ENCODE results near the gene MGME1.
A peak's percentile ranks its signal among the peaks of the same experiment; 100 is the strongest.

Gene MGME1

GRCh38 chr20:17968366-17969277, at the start of gene MGME1, which contains the start of gene SNX5:
Gene MGME1 (plus strand): TSS chr20:17969018. CDS start chr20:17969860, 842 bp downstream.
Gene SNX5 (minus strand): TSS chr20:17968794. CDS start chr20:17968425, 369 bp downstream.
- DNase-seq (ENCODE audit: low read depth, low spot score) = peak; percentile 100

GRCh38 chr20:17919149-17919548, 49.7 kb upstream of the MGME1 start:
- no peak for DNase-seq (ENCODE audit: low read depth, low spot score)

- no peak for DNase-seq (ENCODE audit: low read depth, low spot score)
Measured at GRCh38 chr20:17921774-17922173, 47.0 kb upstream of the MGME1 start.

GRCh38 chr20:17925141-17925939, 43.5 kb upstream of the MGME1 start:
- DNase-seq (ENCODE audit: low read depth, low spot score) = no peak

GRCh38 chr20:17925940-17926300, 42.9 kb upstream of the MGME1 start:
- DNase-seq (ENCODE audit: low read depth, low spot score) = no peak

- no peak for DNase-seq (ENCODE audit: low read depth, low spot score)
Measured at GRCh38 chr20:17928211-17928611, 40.6 kb upstream of the MGME1 start.

GRCh38 chr20:17928633-17929311, 40.0 kb upstream of the MGME1 start:
- DNase-seq (ENCODE audit: low read depth, low spot score) = no peak

- no peak for DNase-seq (ENCODE audit: low read depth, low spot score)
Measured at GRCh38 chr20:17931513-17931912, 37.3 kb upstream of the MGME1 start.

GRCh38 chr20:17932396-17932795, 36.4 kb upstream of the MGME1 start:
- no peak for DNase-seq (ENCODE audit: low read depth, low spot score)

GRCh38 chr20:17933121-17933520, 35.7 kb upstream of the MGME1 start:
- no peak for DNase-seq (ENCODE audit: low read depth, low spot score)

- DNase-seq (ENCODE audit: low read depth, low spot score) = no peak
Measured at GRCh38 chr20:17933711-17934110, 35.1 kb upstream of the MGME1 start.

GRCh38 chr20:17934141-17934862, 34.5 kb upstream of the MGME1 start:
- peak; percentile 60 for DNase-seq (ENCODE audit: low read depth, low spot score)

- DNase-seq (ENCODE audit: low read depth, low spot score) = no peak
Measured at GRCh38 chr20:17935186-17935585, 33.6 kb upstream of the MGME1 start.

- DNase-seq (ENCODE audit: low read depth, low spot score) = no peak
Measured at GRCh38 chr20:17935761-17936160, 33.1 kb upstream of the MGME1 start.

- no peak for DNase-seq (ENCODE audit: low read depth, low spot score)
Measured at GRCh38 chr20:17936286-17936760, 32.5 kb upstream of the MGME1 start.

- DNase-seq (ENCODE audit: low read depth, low spot score) = peak; percentile 53
Measured at GRCh38 chr20:17936761-17937732, 31.8 kb upstream of the MGME1 start.

GRCh38 chr20:17938871-17939619, 29.8 kb upstream of the MGME1 start:
- DNase-seq (ENCODE audit: low read depth, low spot score) = peak; percentile 86

GRCh38 chr20:17939622-17940223, 29.1 kb upstream of the MGME1 start:
- no peak for DNase-seq (ENCODE audit: low read depth, low spot score)

Measured in astrocyte of the hippocampus (primary cell).